Measurements from ENCODE around the gene MRPS35.

GRCh38 chr12:27711317-27711682 is 668 bp downstream of the MRPS35 start:
- TF ChIP-seq GATA3 (IDR thresholded peaks at IDR 0.05; ENCODE audit: low read depth, low read length) (no peak), GATA2 (IDR thresholded peaks at IDR 0.05; ENCODE audit: low read depth, low read length) (no peak)
